Gastrocnemius medialis (tissue), 4 donors: Measurements from ENCODE around the gene MORC3.

Source experiments
- CTCF ChIP-seq, 5 experiments: fragments of 450-650 bp in 3 of 5; fragments of 200-600 bp in 2 of 5; sonication (generic) in 2 of 5; IDR thresholded peaks in 4 of 5; conservative IDR thresholded peaks in 1 of 5; 1 replicate in 4 of 5; 2 replicates in 1 of 5; pipeline ENCODE4 v1.5.1; 2016 to 2019; ENCODE audit warnings: antibody characterized with exemption in 5 of 5, mild to moderate bottlenecking in 3 of 5, moderate library complexity in 3 of 5
- POLR2A ChIP-seq, 2 donors: fragments of 450-650 bp; IDR thresholded peaks; one replicate each; pipeline ENCODE4 v1.6.1; 2017; ENCODE audit warnings: antibody characterized with exemption in 2 of 2, mild to moderate bottlenecking in 2 of 2, moderate library complexity in 2 of 2

- TF ChIP-seq CTCF (IDR thresholded peaks at IDR 0.05 in 4 of 5, conservative IDR thresholded peaks at IDR 0.05 in 1 of 5) (no peak), POLR2A (IDR thresholded peaks at IDR 0.05) (no peak)
These were observed 13.0 kb upstream of the MORC3 start for GRCh38 chr21:36306872-36307534.
